ENCODE results near the gene LY6G6C. TPM values are rescaled to one million over a fixed set of nuclear protein-coding genes. Genes with fewer than 3 reads are reported as not detected.
A peak's percentile ranks its signal among the peaks of the same experiment; 100 is the strongest.

Gene LY6G6C
- total and polyA plus RNA-seq, 5 experiments from 2014 or later = not detected

DNA sequence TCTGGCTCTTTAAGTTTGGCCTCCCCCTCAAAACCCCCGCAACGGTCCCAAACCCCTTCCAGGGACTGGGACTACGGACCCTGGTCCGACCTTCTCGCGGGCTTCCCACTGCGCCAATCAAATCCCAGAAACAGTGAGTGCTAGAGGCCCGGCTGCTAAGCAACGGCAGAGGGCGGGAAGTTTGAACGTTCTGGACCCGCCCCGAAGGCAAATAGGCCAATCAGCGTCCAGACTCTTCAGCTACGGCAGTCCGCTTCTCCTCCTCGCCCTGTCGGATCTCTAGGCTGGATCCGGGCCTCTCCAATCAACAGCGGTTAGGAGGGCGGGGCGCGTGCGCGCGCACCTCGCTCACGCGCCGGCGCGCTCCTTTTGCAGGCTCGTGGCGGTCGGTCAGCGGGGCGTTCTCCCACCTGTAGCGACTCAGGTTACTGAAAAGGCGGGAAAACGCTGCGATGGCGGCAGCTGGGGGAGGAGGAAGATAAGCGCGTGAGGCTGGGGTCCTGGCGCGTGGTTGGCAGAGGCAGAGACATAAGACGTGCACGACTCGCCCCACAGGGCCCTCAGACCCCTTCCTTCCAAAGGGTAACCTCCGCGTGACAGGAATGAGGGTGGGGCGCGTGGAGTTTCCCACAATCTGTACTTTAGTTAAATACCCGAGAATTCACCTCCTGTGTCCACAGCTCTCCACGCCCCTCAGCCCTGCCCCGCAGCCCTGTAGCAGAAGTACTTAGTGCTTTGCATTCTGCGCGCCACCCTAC, 18.3 kb upstream of the LY6G6C start, which contains the start of gene MSH5:
Gene MSH5, plus strand, starts transcription at position 367 of the 758 bp plus-strand sequence. CDS start 462 bp downstream, outside the sequence.
- peaks cover 0 to 2% (median 0%) of the 10 kb centered on the region in 3 donors for H3K36me3 Mint-ChIP-seq
- peak within 1 kb of the TSS; percentile 92 to 99 (median 98) for H3K4me3 Mint-ChIP-seq
- peaks cover 49 to 62% (median 58%) of the 10 kb centered on the region in 4 donors for H3K4me1 Mint-ChIP-seq
- peak within 1 kb of the TSS; percentile 71 to 97 (median 91) for H3K27ac Mint-ChIP-seq
- POLR2A ChIA-PET = interaction anchor here (0.6 to 3.9 kb wide), 12 partner anchors 11 to 106 kb away, joined by 3 to 24 read pairs (median 4); partner anchors contain the start of genes ABHD16A, BAG6, DDAH2 and LSM2
- ATAC-seq = peak; percentile 91 to 94
- H3K27me3 Mint-ChIP-seq = no peaks in the 10 kb centered on the region
- no peaks in the 10 kb centered on the region for H3K9me3 Mint-ChIP-seq
- DNase-seq = peak; percentile 86 to 97 (median 93)

DNA sequence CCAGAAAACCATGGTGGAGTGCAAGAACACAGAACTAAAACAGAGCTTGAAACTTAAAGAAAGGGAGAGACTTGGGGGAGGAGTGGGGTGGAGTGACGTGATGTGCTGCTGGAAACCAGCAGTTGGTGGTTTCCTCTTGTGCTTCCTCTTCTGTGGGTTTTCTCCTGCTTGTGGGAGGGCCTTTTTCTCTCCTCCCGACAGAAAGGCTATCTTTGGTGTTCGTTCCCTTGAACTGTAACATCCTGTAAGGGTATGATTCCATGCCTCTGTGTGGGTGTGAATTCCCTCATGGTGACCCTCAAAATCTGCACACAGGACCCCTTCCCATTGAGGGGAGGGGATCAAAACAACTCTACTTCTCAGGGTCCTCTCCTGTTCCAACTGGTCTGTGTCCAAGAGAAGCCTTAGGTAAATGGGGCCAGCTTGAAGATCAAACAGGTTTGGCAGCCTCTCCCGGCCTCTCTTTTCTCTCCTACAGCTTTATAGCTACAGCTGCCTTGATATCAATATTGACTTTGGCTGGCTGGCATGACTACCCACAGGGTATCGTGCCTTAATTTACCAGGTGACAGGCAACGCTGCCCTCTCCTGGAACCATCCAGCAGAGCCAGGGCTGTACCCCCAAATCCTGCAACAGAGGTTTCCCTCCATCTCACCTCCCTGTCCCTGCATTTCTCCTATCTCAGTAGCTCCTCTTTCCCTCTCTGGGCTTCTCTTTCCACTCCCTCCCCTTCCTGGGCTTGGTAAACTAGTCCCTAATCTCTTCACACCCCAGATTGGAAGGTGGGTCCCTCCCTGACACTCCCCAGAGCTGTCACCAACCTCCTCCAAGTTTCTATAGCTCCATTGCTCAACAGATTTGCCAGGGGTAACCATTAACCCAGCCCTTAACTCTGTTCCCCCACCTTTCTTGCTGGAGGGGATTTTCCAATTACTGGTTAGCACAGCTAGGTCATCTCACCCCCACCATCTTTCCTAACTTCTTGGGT, 16.7 kb upstream of the LY6G6C start:
- H3K4me1 Mint-ChIP-seq = peaks cover 57 to 78% (median 73%) of the 10 kb centered on the region in 4 donors
- H3K36me3 Mint-ChIP-seq = peaks cover 0 to 8% (median 1%) of the 10 kb centered on the region in 3 donors

DNA sequence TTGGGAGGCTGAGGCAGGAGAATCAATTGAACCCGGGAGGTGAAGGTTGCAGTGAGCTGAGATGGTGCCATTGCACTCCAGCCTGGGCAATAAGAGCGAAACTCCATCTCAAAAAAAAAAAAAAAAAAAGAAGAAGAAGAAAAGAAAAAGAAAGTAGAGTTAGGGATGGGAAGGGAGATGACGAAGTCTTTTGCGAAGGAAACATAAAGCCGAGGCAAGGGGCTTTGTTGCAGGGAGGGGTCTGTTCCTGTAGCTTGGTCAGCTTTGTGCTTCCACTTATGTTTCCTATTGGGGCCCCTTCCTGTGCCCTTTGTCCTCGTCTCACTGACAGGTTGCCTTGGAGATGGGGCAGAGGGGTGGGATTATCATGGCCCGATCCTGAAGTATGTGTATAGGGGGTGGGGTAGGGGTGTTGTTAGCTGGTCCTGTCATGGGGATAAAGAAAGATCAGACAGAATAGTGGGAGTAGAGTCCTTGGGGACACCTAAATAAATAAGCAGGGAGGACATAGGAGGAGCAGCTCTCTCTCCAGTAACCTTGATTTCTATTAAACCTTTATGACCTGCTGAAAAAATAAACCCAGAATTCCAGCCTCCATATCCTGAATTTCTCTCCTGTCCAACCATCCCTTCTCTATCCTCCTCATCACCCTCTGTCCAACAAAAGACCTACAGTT, 15.9 kb upstream of the LY6G6C start:
- Mint-ChIP-seq H3K9me3 (no peaks in the 10 kb centered on the region), H3K27me3 (no peaks in the 10 kb centered on the region), H3K27ac (peak overlapping the region; percentile 43 to 97 (median 86)), H3K36me3 (peaks cover 0 to 13% (median 1%) of the 10 kb centered on the region in 3 donors), H3K4me1 (peaks cover 53 to 81% (median 76%) of the 10 kb centered on the region in 4 donors), H3K4me3 (peak overlapping the region; percentile 89 to 99 (median 98))
- ATAC-seq = no peak
- no peak for DNase-seq
- POLR2A ChIA-PET = interaction anchor here (0.5 to 3.9 kb wide), 18 partner anchors 8 to 468 kb away, joined by 3 to 24 read pairs (median 4); partner anchors contain the start of genes ABHD16A, DDAH2, LSM2 and VARS1

More for the DNA sequence above, 16.7 kb upstream of the LY6G6C start:
- DNase-seq (peak in 9 of 10 donors; percentile 52 to 80 (median 71)), ATAC-seq (peak; percentile 35 to 49)
- H3K27me3 Mint-ChIP-seq = no peaks in the 10 kb centered on the region
- POLR2A ChIA-PET = interaction anchor here (0.6 to 3.9 kb wide), 17 partner anchors 9 to 240 kb away, joined by 3 to 24 read pairs (median 4); partner anchors contain the start of genes ABHD16A, DDAH2, LSM2 and VARS1
- peak overlapping the region; percentile 43 to 97 (median 86) for H3K27ac Mint-ChIP-seq
- no peaks in the 10 kb centered on the region for H3K9me3 Mint-ChIP-seq
- peak overlapping the region; percentile 89 to 99 (median 98) for H3K4me3 Mint-ChIP-seq

DNA sequence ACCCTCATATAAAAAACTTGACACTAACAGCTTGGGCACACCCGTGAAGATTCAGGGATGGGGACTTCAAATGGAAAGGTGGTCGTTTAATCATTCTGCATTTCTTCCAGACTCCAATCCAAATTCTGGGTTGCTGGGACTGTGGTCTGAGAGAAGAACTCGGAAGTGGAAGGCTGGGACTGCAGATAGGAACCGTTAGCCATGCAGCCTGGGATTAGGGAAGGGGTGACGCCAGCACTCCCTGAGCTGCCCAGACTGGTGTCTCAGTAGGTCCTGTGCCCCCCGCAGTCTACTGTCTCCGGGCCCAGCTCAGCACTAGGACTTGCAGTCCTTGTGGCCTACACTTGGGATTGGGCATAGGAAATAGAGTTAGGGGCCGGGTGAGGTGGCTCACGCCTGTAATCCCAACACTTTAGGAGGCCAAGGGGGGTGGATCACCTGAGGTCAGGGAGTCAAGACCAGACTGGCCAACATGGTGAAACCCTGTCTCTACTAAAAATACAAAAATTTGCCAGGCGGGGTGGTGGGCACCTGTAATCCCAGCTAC, 15.3 kb upstream of the LY6G6C start:
- POLR2A ChIA-PET = interaction anchor here (0.5 to 3.9 kb wide), 9 partner anchors 8 to 468 kb away, joined by 3 to 24 read pairs (median 3); partner anchors contain the start of genes DDAH2, LSM2 and VARS1
- Mint-ChIP-seq H3K9me3 (no peaks in the 10 kb centered on the region), H3K27me3 (no peaks in the 10 kb centered on the region), H3K4me3 (peak overlapping the region; percentile 89 to 99 (median 98)), H3K27ac (peak overlapping the region; percentile 71 to 97 (median 90)), H3K36me3 (peaks cover 0 to 19% (median 6%) of the 10 kb centered on the region in 3 donors), H3K4me1 (peaks cover 53 to 86% (median 77%) of the 10 kb centered on the region in 4 donors)
- DNase-seq = no peak
- ATAC-seq = no peak

DNA sequence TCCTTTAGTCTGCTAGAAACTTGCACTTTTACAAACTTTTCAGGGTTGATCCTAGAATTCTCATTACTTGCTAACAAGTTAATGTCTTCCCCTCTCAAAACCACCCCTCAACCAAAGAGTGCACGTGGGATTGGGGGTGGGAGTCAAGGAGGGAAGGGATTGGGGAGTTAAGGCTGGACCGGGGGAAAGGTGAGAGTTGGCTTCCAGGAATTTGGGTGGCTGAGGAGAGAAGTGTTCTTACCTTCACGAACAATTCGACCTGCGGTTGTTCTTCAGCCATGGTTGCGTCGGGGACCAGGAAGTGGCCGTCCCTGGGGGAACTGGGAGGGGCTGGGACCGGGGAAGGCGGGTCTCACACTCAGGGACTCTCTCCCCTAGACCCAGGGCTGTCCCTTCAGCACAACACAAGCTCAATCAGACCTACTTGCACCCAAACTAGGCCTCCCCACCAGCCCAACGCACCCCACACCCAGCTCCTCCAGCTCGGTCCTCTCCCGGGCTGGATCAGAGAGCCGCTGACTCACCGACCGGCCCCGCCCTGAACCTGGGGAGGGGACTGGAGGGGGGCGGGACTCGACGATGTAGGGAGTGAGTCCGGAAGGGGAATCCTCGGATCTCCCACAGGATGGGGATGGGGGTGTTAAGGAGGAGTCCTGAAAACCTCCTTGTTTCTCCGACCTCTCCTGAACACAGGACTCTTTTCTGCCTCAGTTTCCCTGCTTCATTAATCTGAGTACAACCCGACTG, 14.6 kb upstream of the LY6G6C start, which contains the start of gene CLIC1:
Gene CLIC1, minus strand, starts transcription at position 510 of the 747 bp plus-strand sequence. Its CDS starts 230 bp downstream, at position 280.
- DNase-seq (peak in 8 of 10 donors; percentile 35 to 76 (median 53)), ATAC-seq (peak; percentile 2 to 16)
- Mint-ChIP-seq H3K27me3 (no peaks in the 10 kb centered on the region), H3K27ac (peak within 1 kb of the TSS; percentile 83 to 97 (median 91)), H3K4me1 (peaks cover 53 to 84% (median 77%) of the 10 kb centered on the region in 4 donors), H3K4me3 (peak within 1 kb of the TSS; percentile 89 to 99 (median 98)), H3K9me3 (no peaks in the 10 kb centered on the region), H3K36me3 (peaks cover 0 to 26% (median 6%) of the 10 kb centered on the region in 3 donors)
- POLR2A ChIA-PET = interaction anchor here (1.0 to 2.1 kb wide), 7 partner anchors 59 to 95 kb away, joined by 3 to 9 read pairs (median 4); partner anchors contain the start of genes HSPA1A, HSPA1L, LSM2 and VARS1

DNA sequence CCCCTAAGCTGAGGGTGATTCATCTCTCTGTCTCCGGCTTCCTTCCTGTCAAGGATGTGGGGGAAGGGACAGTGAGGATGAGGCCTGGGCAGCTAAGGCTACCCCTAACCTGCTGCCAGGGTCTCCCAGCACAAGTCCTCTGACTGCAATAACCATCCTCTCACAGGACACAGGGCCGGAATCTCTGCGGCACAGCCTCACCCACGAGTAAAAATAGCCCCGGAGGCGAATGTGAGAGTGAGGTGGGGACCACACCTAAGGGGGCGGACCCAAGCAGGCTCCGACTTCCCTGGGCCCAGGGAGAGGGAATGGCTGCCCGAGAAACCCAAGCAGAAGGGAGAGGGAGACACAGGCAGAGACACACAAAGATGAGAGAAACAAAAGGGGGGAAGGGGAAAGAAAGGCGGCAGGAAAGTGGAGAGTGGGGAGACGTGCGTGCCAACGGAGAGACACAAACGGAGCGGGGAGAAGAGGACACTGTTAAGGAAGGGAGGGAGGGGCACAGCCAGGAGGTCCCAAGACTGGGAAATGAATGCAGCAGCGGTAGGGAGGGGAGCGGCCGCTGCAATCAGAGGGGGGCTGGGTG, 13.4 kb upstream of the LY6G6C start:
- POLR2A ChIA-PET = interaction anchor here (0.6 to 1.5 kb wide), 6 partner anchors 12 to 80 kb away, joined by 3 to 7 read pairs (median 4); partner anchors contain the start of genes HSPA1A, HSPA1L, LSM2 and MPIG6B

DNA sequence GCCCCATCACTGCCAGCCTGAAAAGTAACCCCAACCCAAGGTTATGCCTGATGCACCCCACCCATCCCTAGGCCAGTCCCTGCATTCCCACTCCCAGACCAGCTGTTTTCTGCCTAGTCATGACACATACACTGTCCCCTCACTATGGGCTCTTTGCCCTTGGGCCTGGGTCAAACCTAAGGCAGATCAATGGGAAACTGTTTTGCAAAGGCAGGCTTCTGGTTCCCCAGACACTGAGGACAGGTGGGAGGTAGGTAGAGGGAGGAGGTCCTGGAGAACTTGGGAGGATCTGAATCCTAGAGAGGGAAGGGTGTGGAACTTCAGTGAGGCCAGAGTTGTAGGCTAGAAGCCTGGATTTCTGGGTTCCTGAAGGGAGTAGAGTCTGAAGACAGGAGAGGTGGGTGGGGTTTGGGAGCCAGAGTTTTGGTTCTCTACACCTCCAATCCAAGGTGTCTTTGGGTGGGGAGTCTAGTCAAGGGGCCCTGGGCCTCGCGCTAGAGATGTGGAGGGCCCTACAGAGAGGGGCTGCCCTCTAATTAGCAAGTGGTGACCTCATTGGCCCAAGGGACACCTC, 12.8 kb upstream of the LY6G6C start:
- peaks cover 0 to 30% (median 6%) of the 10 kb centered on the region in 3 donors for H3K36me3 Mint-ChIP-seq
- ATAC-seq (peak in 1 of 2 donors; percentile 8), DNase-seq (no peak)
- H3K27ac Mint-ChIP-seq = peak overlapping the region; percentile 47 to 97 (median 86)
- POLR2A ChIA-PET = interaction anchor here (1.5 kb wide), 1 partner anchor 11 kb away, joined by 3 read pairs; the partner anchor contains the start of gene MPIG6B
- H3K27me3 Mint-ChIP-seq = no peaks in the 10 kb centered on the region
- H3K9me3 Mint-ChIP-seq = no peaks in the 10 kb centered on the region
- peak overlapping the region; percentile 89 to 99 (median 98) for H3K4me3 Mint-ChIP-seq
- H3K4me1 Mint-ChIP-seq = peaks cover 49 to 80% (median 73%) of the 10 kb centered on the region in 4 donors

More for the DNA sequence above, 13.4 kb upstream of the LY6G6C start:
- ATAC-seq = peak in 1 of 2 donors; percentile 0
- H3K9me3 Mint-ChIP-seq = no peaks in the 10 kb centered on the region
- H3K4me1 Mint-ChIP-seq = peaks cover 53 to 80% (median 77%) of the 10 kb centered on the region in 4 donors
- peak overlapping the region; percentile 75 to 97 (median 90) for H3K27ac Mint-ChIP-seq
- peak in 4 of 10 donors; percentile 23 to 55 (median 36) for DNase-seq
- H3K36me3 Mint-ChIP-seq = peaks cover 0 to 30% (median 6%) of the 10 kb centered on the region in 3 donors
- no peaks in the 10 kb centered on the region for H3K27me3 Mint-ChIP-seq
- H3K4me3 Mint-ChIP-seq = peak overlapping the region; percentile 89 to 99 (median 98)

DNA sequence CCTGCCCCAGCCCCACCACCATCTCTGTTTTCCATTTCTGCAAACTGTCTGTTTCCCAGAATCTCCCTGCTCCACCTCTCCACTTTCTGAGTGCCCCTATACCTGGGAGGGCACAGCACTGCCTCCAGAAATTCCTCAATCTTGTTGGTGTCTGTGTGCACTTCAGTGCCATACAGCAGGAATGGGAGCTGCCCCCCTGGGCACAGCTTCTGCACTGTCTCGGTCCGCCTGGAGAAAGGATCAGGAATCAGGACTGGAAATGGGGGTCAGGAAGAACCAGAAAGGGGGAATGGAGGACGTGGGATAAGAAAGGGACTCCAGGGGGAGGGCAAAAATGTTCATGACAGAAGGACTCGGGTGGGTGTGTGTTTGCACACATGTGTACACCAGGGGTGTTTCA, 12.2 kb upstream of the LY6G6C start:
- H3K4me1 Mint-ChIP-seq = peaks cover 46 to 80% (median 73%) of the 10 kb centered on the region in 4 donors
- peak overlapping the region in 6 of 10 donors; percentile 40 to 84 (median 76) for H3K27ac Mint-ChIP-seq

DNA sequence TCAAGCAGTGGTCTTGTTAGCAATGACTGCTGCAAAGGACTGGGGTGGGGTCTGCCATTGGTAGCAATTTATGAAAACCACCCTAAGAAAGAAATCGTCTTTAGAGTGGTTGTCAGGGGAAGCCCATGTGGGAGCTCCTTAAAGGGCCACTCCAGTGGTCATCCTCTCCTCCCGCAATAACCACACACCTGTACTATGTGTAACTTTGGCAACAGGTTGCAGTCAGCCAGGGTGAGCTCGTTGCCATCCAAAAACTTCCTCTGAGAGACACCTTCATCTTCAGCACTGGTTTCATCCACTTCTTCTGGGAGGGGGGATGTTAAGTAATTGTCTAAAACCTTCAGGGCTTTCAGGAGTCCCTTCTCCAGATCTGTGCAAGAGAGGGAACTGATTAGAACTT, 10.5 kb upstream of the LY6G6C start:
- Mint-ChIP-seq H3K27me3 (no peaks in the 10 kb centered on the region), H3K4me1 (peaks cover 34 to 77% (median 69%) of the 10 kb centered on the region in 4 donors), H3K27ac (peak overlapping the region in 4 of 10 donors; percentile 33 to 62 (median 46)), H3K36me3 (peaks cover 0 to 30% (median 6%) of the 10 kb centered on the region in 3 donors), H3K4me3 (peak overlapping the region in 3 of 10 donors; percentile 6 to 50 (median 45)), H3K9me3 (no peaks in the 10 kb centered on the region)
- POLR2A ChIA-PET = interaction anchor here (1.3 to 1.6 kb wide), 2 partner anchors 74 to 95 kb away, joined by 3 to 5 read pairs; partner anchors contain the start of genes HSPA1B and LSM2
- ATAC-seq (no peak), DNase-seq (no peak)

More for the DNA sequence above, 12.2 kb upstream of the LY6G6C start:
- Mint-ChIP-seq H3K36me3 (peaks cover 0 to 30% (median 6%) of the 10 kb centered on the region in 3 donors), H3K4me3 (peak overlapping the region in 8 of 10 donors; percentile 89 to 98 (median 98)), H3K9me3 (no peaks in the 10 kb centered on the region), H3K27me3 (no peaks in the 10 kb centered on the region)
- DNase-seq = no peak
- POLR2A ChIA-PET = interaction anchor here (1.5 kb wide), 1 partner anchor 11 kb away, joined by 3 read pairs; the partner anchor contains the start of gene MPIG6B
- ATAC-seq = no peak

All from naive thymus-derived CD8-positive, alpha-beta T cell (primary cell).